ENCODE measurements around the gene CDSN.
A peak's percentile ranks its signal among the peaks of the same experiment; 100 is the strongest.
"Not testable (repeated sequence)": the region's sequence is repeated elsewhere in the genome, so short reads cannot be mapped to it uniquely, and the experiment has no call there.

Gene CDSN

DNA sequence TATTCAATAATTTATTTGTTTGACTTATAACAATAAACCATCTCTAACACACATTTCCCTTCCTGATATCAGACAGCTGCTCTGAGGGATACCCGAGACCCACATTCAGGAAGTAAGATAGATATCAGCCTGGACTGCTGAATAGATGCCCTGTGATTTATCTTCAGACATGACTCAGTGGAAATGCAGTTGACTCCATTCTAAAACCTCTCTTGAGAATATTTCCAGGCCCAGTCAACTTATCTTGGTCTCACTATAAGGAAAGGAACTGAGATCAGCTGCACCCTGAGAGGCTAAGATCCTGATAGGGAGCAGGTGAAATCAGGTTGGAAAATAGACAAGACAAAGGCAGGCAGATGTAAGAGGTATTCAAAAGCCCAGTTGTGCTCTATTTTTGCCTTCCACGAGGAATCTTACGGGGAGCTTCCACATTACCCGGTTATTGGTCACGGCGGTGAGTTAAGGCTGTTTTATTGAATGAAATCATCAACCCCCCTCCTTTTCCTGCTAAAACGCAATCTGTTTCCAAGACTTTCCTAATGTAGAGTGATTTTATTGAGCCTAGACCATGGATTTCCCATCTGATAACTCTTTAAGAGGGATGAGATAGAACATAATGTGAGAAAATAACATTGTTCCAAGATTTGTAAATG, 33.3 kb downstream of the CDSN start:
- peak; percentile 46 for DNase-seq (ENCODE audit: low spot score)

- peak; percentile 36 for DNase-seq (ENCODE audit: low spot score)
Observed at GRCh38 chr6:31083742-31084354, 36.4 kb downstream of the CDSN start.

DNA sequence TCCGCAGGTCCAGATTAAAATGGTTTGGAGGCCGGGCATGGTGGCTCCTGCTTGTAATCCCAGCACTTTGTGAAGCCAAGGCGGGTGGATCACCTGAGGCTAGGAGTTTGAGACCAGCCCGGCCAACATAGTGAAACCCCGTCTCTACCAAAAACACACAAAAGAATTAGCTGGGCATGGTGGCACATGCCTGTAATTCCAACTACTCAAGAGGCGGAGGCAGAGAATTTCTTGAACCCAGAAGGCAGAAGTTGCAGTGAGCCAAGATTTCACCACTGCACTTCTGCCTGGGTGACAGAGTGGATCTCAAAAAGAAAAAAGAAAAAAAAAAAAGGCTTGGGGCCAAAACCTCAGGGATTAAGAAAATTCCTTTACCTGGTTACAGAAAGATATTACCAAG, 38.4 kb downstream of the CDSN start:
- no peak for DNase-seq (ENCODE audit: low spot score)

DNA sequence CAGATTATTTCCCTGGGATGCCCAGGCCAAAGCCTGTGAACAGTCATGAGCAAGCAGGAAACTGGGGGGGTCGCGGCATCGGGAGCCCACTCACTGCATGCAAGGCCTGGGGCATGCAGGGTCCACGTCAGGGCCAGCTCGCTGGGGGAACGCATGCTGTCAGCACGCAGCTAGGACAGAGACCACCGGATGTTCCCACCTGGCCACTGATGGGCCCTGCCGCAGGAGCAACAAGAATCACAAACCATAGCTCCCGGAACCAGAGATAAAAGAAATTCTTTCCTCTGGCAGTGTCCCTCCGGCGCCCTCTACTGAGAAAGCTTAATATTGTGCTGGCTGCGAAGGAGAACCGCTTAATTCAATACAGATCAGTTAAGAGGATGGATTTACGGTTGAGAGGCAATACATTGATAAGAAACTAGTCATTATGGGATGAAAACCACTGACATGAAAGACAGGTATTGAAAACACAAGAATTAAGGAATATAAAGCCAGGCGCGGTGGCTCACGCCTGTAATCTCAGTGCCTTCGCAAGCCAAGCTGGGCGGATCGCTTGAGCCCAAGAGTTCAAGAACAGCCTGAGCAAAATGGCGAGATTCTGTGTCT, 40.5 kb downstream of the CDSN start:
- DNase-seq (ENCODE audit: low spot score) = peak; percentile 69

DNA sequence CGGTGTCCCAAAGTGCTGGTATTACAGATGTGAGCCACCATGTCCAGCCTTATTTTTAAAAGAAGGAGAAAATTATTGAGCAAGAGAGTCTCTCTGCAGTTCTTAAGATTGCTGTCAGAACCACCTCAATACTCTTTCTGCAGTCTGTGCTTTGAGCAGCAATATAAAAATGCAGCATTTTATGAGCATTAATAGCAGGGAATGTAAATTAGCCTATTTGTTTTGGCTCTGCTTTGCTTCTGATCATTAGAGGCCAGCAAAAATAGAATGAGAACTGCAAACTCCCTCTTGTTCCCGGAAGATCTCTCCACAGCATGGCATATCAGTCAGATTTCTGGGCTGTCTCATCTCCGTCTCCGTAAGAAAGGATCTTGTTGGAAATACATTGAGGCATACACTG, 43.6 kb downstream of the CDSN start:
- DNase-seq (ENCODE audit: low spot score) = no peak

DNA sequence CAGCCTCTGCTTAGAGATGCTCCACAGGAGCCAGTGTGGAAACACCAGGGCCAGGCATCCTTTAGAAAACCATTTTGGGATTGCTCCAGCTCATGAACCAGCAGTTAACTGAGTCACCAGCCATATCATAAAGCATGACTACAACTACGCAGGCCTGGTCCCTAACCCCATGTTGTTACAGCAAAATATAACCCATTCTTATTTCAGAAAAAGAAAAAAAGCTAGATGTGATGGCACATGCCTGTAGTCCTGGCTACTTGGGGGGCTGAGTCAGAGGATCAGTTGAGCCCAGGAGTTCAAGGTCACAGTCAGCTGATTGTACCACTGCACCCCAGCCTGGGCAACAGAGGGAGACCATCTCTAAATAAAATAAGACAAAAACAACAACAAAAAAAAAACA, 44.7 kb downstream of the CDSN start:
- peak; percentile 46 for DNase-seq (ENCODE audit: low spot score)

DNA sequence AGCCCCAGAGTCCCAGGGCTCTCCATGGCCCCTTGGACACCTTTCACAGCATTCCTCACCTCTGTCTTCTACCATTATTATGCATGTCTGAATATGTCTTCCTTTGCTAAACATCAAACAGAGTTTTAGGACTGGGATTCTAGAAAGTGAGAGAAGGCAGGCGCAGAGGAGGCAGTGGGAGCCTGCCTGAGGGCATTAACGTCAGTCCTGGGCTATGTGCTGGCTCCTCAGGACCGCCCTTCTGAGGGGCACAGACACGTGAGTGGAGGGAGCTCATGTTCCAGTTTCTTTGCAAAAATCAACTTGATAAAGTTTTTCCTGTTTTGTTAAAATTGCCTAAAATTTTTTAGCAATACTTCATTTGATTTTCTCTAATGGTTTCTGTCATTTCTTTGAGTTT, 45.8 kb downstream of the CDSN start:
- DNase-seq (ENCODE audit: low spot score) = no peak

DNA sequence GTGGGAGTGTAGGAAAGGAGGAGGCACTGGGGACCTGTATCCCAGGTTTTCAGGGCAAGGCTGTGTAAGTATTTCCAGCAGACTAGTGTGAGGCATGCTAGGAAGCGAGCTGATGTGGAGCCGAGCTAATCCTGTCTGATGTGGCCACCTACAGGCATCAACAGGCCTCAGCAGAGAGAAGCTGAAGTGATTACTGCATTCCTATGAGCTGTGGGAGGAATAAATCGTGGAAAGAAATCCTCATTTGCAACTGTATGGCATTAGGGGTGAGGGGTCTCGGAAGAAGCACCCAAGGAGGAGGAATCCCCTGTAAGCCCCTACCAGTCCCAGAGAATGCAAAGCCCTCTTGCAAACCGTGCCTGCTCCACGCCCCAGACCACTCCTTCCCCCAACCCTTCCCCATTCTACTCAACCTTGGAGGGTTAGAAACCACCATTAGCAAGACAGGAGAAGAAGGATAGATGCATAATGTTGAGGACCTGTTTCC, 49.5 kb downstream of the CDSN start:
- peak; percentile 76 for DNase-seq (ENCODE audit: low spot score)

GRCh38 chr6:31068669-31069340, 51.4 kb downstream of the CDSN start:
- DNase-seq (ENCODE audit: low spot score) = peak; percentile 83

DNA sequence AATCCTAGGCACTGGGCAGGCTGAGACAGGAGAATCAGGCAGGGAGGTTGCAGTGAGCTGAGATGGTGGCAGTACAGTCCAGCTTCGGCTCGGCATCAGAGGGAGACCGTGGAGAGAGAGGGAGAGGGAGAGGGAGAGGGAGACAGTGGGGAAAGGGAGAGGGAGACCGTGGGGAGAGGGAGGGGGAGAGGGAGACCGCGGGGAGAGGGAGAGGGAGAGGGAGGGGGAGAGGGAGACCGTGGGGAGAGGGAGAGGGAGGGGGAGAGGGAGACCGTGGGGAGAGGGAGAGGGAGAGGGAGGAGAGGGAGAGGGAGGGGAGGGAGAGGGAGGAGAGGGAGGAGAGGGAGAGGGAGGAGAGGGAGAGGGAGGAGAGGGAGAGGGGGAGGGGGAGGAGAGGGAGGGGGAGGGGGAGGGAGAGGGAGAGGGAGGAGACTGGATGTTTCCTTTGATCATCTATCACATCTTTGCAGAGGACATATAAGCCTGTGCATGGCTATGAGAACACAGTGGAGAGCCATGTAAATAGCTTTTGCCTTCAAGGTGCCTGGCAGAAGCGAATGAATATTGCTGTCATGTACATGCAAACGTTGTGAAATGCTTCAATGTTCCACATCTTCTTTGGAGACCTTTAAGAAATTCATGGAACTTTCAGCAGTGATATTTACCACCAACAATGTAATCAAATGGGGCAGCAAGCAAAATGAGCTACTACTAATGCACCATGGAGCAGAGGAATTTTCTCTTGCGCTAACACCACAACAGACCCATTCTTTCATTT, 52.2 kb downstream of the CDSN start:
- DNase-seq (ENCODE audit: low spot score) = not testable (repeated sequence)

- not testable (repeated sequence) for DNase-seq (ENCODE audit: low spot score)
Observed at GRCh38 chr6:31067028-31067427, 53.2 kb downstream of the CDSN start.

- peak; percentile 12 for DNase-seq (ENCODE audit: low spot score)
Observed at GRCh38 chr6:31065556-31065955, 54.7 kb downstream of the CDSN start.
